OCI-M2 (cell line): ENCODE results near the gene GMEB2.
"Not testable (repeated sequence)": the region's sequence is repeated elsewhere in the genome, so short reads cannot be mapped to it uniquely, and the experiment has no call there.

Experiments used
- DNase-seq: peaks from one replicate; lab custom pipeline; 2025; ENCODE audit not compliant: unreplicated experiment; lab: John Stamatoyannopoulos, UW

The GMEB2 gene

DNA sequence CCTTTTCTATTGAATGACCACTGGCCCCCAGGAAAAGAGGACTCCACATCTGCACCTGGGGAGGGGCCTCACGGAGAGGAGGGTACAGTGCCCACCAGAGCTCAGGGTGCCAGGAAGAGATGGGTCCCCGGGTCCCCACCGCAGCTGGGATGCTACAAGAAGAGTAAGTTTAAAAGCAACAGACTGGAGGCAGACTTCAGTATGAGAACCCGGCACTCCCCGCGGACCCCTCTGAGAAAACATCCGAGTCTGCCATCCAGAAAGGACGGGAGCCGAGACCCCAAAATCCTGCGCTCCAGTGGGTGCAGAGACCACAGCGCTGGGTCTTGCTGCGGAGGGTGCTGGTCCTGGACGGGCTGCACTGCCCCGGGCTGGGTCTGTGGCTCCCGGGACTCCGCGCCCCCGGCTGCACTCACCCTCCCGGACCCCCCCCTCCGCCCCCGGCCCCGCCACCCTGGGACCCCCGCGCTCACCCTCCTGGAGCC lies 53.2 kb downstream of the GMEB2 start:
- DNase-seq: no peak

DNA sequence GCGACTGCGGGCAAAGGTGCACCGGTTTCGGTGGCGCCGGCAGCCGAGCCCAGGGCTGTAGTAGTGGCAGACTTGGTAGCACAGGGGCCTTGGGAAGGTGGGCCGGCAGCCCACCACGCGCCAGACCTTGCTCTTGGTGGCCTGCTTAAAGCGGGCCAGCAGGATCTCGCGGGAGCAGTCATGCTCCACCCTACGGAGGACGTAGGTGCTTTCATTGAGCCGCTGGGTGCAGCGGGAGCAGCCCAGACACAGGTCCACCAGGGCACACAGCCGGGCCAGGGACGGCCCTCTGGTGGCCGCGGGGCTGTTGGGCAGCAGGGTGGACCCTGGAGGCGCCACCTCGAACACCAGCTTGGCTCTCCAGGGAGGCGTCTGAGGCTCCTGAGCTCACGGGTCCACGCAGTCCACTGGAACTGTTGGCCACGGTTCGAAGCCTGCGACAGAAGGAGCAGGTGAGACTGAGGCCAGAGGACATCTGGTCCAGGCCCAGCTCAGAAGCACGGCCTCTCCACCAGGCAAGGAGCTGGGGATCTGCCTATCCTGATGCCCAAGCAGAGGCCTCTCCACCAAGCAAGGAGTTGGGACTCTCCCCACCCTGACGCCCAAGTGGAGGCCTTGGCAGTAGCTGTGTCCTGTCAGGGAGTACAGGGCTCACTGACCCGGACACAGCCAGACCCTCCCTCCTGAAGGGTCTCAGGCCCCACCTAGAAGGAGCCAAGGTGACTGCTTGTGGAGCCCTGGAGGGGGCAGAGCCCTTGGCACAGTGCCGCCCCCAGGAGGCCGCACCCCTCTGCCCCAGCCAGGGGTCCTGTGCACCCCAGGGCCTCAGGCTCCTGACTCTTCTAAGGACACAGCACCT lies 53.9 kb downstream of the GMEB2 start:
- no peak for DNase-seq

DNA sequence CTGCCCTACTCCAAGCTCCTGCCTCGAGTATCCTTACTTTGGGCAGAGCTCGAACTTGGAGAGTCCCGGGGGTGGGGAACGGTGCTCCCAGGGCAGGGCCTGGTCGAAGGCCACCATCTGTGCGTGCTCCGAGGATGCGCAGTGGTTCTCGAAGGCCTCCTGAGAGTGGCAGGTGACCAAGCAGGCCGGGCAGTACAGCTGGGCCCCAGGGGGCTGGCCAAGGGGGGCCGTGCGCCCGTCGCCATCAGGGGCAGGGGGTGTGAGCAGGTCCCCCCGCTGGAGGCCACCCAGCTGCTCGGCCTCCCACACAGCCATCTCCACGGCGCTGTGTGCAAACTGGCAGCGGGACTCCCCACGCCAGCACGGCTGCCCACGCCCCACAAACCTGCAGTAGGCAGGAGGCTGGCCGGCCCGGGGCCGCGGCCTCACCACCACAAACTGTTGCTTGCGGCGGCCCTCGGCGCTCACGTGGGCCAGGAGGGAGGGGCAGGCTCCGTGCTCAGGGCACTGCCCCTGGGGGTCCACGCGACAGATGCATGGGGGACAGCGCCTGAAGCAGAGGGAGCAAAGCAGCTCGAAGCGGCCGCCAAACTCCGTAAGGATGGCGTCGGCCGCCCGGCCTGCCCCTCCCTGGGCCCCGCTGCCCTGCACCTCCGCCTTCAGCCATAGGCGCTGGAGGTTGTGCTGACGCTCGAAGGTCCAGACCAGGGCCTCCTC lies 54.7 kb downstream of the GMEB2 start:
- no peak for DNase-seq

DNA sequence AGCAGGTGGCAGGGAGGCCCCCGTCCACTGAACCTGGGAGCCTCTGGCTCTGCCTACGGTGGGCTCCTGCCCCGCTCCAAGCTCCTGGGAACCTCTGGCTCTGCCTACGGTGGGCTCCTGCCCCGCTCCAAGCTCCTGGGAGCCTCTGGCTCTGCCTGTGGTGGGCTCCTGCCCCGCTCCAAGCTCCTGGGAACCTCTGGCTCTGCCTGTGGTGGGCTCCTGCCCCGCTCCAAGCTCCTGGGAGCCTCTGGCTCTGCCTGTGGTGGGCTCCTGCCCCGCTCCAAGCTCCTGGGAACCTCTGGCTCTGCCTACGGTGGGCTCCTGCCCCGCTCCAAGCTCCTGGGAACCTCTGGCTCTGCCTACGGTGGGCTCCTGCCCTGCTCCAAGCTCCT lies 55.8 kb downstream of the GMEB2 start:
- not testable (repeated sequence) for DNase-seq

DNA sequence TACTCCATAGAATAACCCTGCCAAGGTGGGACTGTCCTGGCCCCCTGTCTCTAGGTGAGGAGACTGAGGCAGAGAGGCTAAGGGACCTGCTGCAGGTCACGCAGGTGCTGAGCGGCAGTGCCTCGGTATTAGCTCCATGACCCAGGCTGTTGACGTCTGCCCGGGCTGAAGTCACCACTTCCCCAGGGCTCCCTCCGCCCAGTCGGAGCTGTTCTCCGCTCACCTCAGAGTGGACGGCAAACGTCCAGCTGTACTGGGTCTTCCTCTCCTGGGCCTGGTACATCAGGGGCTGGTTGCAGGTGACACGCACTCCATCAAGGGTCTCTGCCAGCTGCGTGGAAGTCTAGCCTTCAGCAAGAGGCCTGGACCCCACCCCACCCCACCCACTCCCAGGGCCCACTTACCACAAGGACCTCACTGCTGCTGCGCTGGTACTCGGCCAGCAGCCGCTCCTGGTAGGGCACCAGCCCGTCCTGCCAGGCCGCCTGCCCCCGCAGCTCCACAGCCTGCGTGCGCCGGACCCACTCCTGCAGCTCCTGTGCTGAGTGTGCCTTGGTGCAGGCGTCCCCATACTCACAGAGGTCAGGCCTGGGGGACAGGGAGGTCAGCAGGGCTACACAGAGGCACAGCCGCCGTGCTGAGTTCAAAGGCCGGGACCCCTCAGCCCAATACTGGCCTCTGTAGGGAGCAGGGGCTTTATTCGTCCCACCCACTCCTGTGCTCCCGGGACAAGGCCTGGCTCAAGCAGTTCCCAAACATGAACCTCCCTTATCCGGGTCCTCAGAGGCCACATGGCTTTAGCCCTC lies 56.4 kb downstream of the GMEB2 start:
- DNase-seq: no peak

DNA sequence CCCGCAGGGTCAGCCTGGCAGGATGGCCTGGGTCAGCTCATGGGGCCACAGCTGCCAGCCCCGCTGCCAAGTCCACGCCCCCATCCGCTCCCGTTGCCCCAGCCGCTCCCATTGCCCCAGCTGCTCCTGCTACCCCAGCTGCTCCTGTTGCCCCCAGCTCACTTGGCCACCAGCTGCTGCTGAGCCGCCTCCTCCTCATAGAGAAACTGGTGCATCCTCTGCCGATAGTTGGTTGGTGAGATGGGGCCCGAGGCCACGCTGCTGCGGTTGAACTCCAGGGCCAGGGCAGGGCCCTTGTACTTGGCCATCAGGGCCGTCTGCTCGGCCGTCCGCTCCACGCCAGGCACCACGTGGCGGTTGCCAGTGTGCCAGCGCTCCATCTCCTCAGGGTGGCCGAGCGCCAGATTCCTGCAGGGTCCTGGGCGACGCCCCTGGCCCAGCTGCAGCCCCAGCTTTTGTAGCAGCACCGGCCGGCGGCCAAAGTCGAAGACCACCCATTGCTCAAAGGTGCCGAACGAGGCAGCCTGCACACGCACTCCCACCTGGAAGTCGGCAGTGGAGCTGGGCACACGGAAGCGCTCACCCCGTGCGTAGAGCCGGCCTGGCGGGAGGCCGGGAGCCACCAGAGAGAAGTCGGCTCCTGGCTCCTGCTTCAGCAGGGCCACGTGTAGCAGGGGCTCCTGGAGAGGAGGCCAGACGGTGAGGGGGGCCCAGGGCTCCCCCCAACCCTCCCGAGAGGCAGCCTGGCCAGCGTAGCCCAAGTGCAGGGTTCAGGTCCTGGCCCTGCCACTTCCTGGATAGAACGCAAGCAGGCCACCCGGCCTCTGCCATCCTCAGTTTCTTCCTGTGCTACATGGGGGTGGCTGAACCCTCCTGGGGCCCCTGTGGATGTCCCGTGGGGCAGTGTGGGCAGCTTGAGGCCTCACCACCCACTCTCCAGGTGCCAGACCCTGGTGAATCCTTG lies 57.6 kb downstream of the GMEB2 start:
- no peak for DNase-seq

DNA sequence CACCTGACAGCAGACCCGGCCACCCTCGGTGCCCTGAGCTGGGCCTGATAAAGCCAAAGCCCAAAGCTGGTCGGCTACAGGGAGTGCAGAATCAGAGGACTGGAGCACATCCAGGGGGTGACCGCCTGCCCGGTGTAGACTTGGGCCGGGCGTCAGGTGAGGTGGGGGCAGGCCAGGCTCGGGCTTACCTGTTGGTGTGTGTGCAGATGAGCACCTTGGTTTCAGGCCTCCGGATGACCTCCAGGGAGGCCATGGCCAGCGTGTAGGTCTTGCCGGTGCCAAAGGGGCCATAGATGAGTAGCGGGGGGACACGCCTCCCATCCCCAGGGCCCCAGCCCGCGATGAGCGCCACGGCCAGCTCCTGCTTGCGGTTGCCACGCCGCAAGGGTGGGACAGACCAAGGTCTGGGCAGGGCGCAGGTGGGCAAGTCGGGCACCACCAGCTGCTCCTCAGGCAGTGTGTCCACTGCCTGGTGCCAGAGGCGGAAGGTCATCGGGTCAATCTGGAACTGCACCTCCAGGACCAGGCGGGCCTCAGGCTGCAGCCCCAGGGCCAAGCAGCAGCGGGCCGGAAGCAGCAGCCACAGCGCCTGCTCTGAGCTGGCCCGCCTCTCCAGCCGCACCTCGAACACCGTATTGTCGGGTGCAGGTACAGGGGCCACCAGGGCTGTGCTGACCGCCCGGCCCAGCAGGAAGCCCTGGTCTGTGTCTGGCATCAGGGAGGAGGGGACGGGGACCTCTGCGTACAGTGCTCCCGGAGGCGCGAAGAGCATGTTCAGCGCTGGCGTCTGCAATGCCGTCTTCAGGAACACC lies 58.5 kb downstream of the GMEB2 start:
- no peak for DNase-seq

DNA sequence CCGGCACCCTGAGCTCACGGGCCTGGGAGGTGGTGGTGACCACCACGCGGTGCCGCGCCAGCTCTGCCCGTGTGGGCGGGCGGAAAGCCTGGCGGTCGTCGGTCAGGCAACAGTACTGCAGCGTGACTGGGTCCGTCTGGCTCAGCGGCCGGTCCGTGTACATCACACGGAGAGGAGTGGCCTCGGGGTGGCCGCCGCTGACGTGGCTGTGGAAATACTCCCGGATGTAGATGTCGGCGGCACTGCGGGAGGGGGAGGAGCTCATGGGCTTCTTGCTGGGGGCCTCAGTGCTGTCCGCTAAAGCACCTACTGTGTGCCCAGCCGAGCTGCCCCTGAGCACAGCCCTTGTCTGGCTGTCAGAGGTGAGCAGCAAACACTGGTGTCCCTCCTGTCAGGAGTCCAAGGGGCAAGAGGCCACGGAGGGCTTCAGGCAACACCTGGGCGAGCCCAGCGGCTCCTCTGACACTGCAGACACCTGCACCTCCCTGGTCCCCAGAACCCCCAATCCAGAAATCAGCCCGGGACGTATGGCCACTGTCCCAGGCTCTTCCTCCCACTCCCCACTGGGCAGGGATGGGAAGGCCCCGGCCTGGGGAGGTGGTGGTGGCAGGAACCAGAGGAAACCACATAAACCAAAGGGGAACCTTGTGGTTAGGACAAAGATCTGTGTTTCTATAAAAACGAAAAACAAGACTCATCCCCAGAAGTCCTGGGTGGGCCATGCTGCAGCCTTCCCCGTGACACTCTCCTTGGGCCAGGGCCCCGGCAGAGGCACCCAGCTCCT lies 59.3 kb downstream of the GMEB2 start:
- no peak for DNase-seq

DNA sequence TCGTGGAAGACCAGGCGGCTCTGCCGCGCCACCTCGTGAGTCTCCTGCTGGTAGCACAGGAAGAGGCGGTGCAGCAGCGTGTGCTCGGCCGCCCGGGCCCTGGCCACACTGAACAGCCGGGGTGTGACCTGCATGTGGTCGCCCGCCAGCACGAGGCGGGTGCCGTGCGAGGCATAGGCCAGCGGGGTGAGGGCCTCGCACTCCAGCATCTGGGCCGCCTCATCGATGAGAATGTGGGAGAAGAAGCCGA lies 59.8 kb downstream of the GMEB2 start:
- DNase-seq: no peak

DNA sequence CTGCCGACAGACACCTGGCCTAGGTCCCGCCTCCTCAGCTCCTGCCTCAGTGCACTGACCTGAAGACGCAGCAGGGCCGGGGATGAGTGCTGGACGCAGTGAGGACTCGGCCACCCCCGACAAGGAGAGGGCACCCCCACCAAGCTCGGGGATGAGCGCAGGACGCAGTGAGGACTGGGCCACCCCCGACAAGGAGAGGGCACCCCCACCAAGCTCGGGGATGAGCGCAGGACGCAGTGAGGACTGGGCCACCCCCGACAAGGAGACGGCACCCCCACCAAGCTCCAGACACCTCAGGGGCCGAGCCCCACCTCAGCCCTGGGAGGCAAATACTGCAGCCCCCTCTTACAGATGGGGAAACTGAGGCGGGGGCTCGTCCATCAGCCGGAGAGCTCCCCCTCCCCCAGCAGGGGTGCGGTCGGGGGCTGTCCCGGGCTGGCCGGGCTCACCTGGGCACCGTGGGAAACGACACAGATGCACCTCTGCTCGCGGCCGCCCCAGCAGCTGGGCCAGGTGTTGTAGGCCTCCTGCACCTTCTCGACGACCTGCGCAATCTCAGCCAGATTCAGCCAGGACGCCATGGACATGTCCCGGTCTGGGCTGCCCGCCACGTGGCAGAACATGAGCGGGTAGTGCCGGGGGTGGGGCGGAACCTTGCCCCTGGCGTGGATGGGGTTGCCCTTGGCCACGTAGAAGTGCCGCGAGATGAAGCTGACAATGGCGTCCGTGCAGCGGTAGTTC lies 60.3 kb downstream of the GMEB2 start:
- no peak for DNase-seq

DNA sequence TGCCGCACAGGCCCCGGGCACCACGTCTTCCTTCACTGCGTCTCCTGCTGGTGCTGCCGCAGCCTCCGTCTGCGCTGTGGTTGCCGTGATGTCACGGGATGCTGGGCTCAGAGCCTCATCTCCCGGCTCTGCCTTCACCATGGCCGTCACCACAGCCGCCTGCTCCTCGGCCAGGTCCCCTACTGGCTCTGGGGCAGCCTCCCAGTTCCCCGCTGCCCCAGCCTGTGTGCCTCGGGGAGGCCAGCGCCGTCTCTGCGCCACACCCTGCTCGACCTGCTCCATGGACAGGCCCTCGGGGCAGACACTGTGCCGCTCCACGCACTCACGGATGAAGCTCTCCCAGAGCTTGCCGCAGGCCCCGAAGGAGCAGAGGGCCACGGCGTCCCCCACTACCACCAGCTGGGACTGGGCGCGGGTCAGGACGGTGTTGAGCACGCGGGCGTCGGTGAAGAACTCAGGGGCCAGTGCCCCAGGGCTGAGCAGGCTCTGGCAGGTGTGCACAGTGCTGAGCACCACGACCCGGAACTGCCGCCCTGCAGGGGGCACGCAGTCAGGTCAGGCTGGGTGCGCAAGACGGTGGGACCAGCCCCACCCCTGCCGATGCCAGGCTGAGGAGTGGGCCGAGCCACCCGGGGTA lies 61.1 kb downstream of the GMEB2 start:
- DNase-seq: no peak

DNA sequence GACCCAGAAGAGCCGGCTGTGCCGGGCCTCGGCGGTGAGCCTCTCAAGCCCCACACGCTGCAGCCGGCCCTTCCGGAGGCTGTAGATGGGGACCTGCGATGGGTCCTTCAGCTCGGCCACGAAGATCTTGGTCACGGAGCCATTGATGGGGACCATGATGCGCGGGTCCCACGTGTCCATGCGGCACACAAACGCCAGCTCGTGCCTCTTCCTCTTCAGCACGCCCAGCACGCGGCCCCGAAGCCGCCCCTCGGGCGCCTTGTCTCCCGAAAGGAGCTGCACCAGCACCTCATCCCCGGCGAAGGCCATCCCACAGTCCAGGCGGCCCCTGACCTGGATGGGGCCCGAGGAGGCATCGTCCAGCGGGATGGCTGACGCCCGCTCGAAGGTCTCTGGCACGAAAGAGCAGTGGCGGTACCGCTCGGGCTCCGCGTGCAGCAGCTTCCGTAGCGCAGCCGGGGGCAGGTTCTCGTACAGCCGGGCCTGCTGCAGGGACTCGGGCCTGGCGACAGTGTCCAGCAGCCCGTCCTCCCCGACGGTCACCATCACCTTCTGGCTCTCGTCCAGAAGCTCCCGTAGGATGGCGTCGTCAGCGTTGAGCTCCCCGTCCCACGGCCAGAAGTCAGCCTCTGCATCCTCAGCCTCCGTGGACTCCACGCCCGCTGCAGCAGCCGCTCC lies 61.7 kb downstream of the GMEB2 start:
- no peak for DNase-seq

DNA sequence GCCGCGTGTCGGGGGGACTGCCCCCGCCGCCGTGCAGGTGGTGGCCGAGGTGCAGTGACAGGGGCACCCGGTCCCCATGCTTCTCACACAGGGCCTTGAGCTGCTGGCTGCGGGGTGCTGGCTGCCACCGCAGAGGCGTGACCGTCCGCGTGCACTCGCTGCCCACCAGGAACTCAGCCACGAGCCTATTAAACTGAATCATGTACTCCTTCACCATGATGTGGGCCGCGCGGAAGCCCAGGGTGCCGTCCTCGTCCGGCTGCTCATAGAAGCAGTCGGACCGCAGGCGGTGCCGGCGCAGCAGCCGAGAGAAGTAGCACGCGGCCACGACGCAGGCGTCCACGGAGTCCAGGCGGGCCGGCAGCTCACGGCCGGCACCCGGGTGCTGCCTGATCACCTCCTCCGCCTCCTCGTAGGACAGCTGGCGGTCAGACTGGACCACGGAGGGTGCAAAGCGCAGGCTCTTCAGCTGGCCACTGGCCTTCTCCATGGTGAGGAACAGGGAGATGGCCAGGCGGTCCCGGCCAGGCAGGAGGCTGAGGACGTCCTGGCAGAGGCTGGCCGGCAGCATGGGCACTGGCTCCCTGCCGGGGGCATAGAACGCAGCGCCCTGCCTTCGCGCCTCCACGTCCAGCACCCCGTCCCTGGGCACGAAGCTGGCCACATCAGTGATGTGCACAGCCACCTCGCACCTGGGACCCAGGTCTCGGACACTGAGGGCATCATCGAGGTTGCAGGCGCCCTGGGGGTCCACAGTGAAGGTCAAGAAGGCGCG lies 62.7 kb downstream of the GMEB2 start:
- DNase-seq: no peak

DNA sequence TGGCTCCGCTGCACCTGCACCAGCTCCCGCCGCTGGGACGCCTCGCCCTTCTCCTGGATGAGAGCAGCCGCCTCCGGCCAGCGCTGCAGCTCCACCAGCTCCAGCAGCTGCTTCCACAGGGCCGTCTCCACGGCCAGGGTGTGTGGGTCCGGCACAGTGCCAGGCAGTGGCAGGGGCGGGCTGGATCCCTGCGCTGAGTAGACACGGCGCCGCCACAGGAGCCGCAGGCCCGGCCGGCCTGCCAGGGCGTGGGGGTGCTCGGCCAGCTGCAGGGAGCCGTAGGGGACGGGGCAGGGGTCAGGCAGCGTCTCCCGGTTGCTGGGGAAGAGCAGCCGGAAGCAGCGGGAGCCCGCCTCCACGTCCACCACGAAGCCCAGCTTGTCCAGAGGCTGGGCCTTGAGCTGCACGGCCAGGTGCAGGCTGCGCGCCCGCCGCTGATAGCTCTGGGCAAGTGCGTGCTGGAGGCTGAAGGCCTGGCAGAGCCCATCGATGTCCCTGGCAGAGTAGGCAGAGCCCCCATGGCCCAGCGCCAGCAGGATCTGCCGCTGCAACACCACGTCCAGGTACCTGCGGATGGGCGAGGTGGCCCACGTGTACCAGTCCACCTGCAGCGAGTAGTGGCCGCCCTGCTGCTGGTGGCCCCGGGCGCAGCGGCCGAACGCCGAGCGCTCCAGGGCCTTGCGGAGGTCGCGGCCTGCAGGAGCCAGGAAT lies 63.5 kb downstream of the GMEB2 start:
- no peak for DNase-seq

DNA sequence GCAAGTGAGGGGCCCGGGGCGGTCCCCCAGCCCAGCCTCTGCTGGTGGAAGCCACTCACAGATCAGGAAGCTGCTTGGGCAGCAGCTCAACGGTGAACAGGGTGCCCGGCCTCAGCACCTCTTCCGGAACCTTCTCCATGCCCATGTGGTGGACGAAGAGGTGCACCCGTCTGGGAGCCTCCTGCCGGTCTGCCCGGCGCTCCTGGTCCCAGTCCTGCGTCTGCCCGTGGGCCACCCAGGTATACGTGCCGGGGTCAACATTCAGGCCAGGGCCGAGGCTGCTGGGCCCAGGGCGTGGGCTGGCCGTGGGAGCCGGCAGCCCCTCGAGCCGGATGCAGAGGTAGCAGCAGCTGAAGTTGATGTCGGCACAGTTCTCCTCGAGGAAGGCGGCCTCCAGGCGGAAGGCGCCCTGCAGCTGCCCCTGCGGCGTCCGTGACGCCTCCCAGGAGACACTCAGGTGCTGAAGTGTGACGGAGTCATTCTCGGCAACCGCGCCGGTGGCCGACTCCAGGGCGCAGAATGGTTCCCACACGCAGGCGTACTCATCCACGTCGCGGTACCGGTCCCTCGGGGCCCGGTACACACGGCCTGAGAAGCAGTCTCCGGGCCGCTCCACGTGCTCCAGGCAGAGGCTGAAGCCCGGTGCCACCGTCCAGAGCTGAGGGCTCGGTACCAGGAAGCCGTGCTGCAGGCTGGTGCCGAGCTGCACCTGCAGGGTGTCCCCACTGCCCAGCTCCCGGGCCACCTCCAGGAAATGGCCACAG lies 64.3 kb downstream of the GMEB2 start:
- DNase-seq: no peak
